HEK293 (cell line): ENCODE data around the gene NAV2.

Source experiments
- CTCF ChIA-PET: fragments of 350-600 bp; formaldehyde crosslinking; extraction: SDS; loops from one replicate; lab custom pipeline; 2021; ENCODE audit warnings: antibody characterized with exemption; lab: Yijun Ruan, JAX
- POLR2A ChIA-PET: fragments of 300-600 bp; formaldehyde crosslinking; extraction: SDS; loops from one replicate; lab custom pipeline; 2020; ENCODE audit warnings: antibody characterized with exemption, inconsistent platforms; lab: Yijun Ruan, JAX
- H3K27ac ChIP-seq: fragments of 200-500 bp; sonication (Bioruptor generic); 2 replicates; pipeline ENCODE4 v1.5.1; 2014; ENCODE audit warnings: low read depth, low read length, control low read depth, inconsistent platforms; ENCODE audit errors: extremely low read depth
- H3K36me3 ChIP-seq, 2 experiments: fragments of 200-500 bp in 1 of 2; sonication (Bioruptor generic) in 1 of 2; 1 replicate in 1 of 2; 2 replicates in 1 of 2; pipeline ENCODE4 v1.5.1; 2014 to 2017; ENCODE audit warnings: inconsistent platforms in 2 of 2, low read length in 2 of 2; ENCODE audit not compliant: control insufficient read depth in 2 of 2, insufficient read depth in 1 of 2
- H3K4me1 ChIP-seq: fragments of 200-500 bp; sonication (Bioruptor generic); 2 replicates; pipeline ENCODE4 v1.5.1; 2014; ENCODE audit warnings: mild to moderate bottlenecking, low read length, inconsistent platforms; ENCODE audit not compliant: control insufficient read depth, insufficient read depth
- H3K4me3 ChIP-seq: 2 replicates; pipeline ENCODE4 v1.5.1; 2011; ENCODE audit warnings: low read depth, mild to moderate bottlenecking, control low read depth, low read length, moderate library complexity
- H3K9me3 ChIP-seq: fragments of 200-500 bp; sonication (Bioruptor generic); 2 replicates; pipeline ENCODE4 v1.5.1; 2014; ENCODE audit warnings: low read depth, low read length, inconsistent platforms; ENCODE audit not compliant: control insufficient read depth, insufficient read depth
- IKZF3 ChIP-seq: fragments of 450-650 bp; IDR thresholded peaks from 2 replicates; pipeline ENCODE4 v1.5.0; 2018; ENCODE audit warnings: missing biosample characterization, mild to moderate bottlenecking, missing genetic modification characterization, moderate library complexity
- PRDM1 ChIP-seq: fragments of 450-650 bp; formaldehyde crosslinking; IDR thresholded peaks from 2 replicates; pipeline ENCODE4; 2016; ENCODE audit warnings: missing biosample characterization, missing genetic modification characterization
- PRDM6 ChIP-seq: fragments of 450-650 bp; formaldehyde crosslinking; IDR thresholded peaks from 2 replicates; pipeline ENCODE4 v1.5.1; 2017; ENCODE audit warnings: missing biosample characterization, missing genetic modification characterization
- SP3 ChIP-seq: fragments of 450-650 bp; formaldehyde crosslinking; IDR thresholded peaks from 2 replicates; pipeline ENCODE4 v1.5.1; 2016; ENCODE audit warnings: missing biosample characterization, missing genetic modification characterization
- ZBTB11 ChIP-seq: fragments of 450-650 bp; formaldehyde crosslinking; conservative IDR thresholded peaks from 2 replicates; pipeline ENCODE4 v1.5.1; 2016; ENCODE audit warnings: low read depth, missing biosample characterization, missing genetic modification characterization
- ZBTB20 ChIP-seq: fragments of 450-650 bp; formaldehyde crosslinking; IDR thresholded peaks from 2 replicates; pipeline ENCODE4 v1.5.1; 2016; ENCODE audit warnings: missing biosample characterization, missing genetic modification characterization
- ZBTB49 ChIP-seq: fragments of 450-650 bp; formaldehyde crosslinking; IDR thresholded peaks from 2 replicates; pipeline ENCODE4 v1.5.1; 2016; ENCODE audit warnings: missing biosample characterization, missing genetic modification characterization, low read depth
- ZFP41 ChIP-seq: fragments of 450-650 bp; formaldehyde crosslinking; IDR thresholded peaks from 2 replicates; pipeline ENCODE4 v1.5.1; 2016; ENCODE audit warnings: missing biosample characterization, missing genetic modification characterization, borderline replicate concordance
- ZNF248 ChIP-seq: fragments of 450-650 bp; formaldehyde crosslinking; IDR thresholded peaks from 2 replicates; pipeline ENCODE4 v1.5.1; 2017; ENCODE audit warnings: missing biosample characterization, missing genetic modification characterization
- ZNF274 ChIP-seq, 2 experiments: fragments of 200-500 bp in 1 of 2; fragments of 450-650 bp in 1 of 2; sonication (Bioruptor generic) in 1 of 2; formaldehyde crosslinking in 1 of 2; IDR thresholded peaks; 2 replicates each; pipeline versions ENCODE4 v1.5.1 to v1.6.1; 2014 to 2016; ENCODE audit warnings: borderline replicate concordance in 1 of 2, inconsistent platforms in 1 of 2, low read length in 1 of 2, missing biosample characterization in 1 of 2, missing genetic modification characterization in 1 of 2
- ZNF302 ChIP-seq: fragments of 450-650 bp; formaldehyde crosslinking; IDR thresholded peaks from 2 replicates; pipeline ENCODE4 v1.5.1; 2016; ENCODE audit warnings: missing biosample characterization, missing genetic modification characterization, low read depth
- ZNF311 ChIP-seq: fragments of 450-650 bp; formaldehyde crosslinking; IDR thresholded peaks from 2 replicates; pipeline ENCODE4 v1.5.1; 2017; ENCODE audit warnings: missing biosample characterization, missing genetic modification characterization, borderline replicate concordance
- ZNF560 ChIP-seq: fragments of 450-650 bp; formaldehyde crosslinking; IDR thresholded peaks from 2 replicates; pipeline ENCODE4 v1.5.1; 2017; ENCODE audit warnings: missing biosample characterization, missing genetic modification characterization, borderline replicate concordance
- ZNF610 ChIP-seq: fragments of 450-650 bp; formaldehyde crosslinking; IDR thresholded peaks from 2 replicates; pipeline ENCODE4 v1.5.1; 2016; ENCODE audit warnings: missing biosample characterization, missing genetic modification characterization, borderline replicate concordance
- ZSCAN4 ChIP-seq: fragments of 450-650 bp; formaldehyde crosslinking; IDR thresholded peaks from 2 replicates; pipeline ENCODE4 v1.5.1; 2017; ENCODE audit warnings: missing biosample characterization, missing genetic modification characterization

NAV2 gene

GRCh38 chr11:20058749-20059458 is 346.3 kb downstream of the NAV2 start:
- H3K4me3 ChIP-seq, result no peak overlapping the region
- TF ChIP-seq ZNF302 (tag by site-specific recombination) (no peak), ZSCAN4 (tag by site-specific recombination) (no peak), ZNF274 (IDR thresholded peaks at IDR 0.05; ENCODE audit: low read length) (no peak), ZNF274 (tag by site-specific recombination; IDR thresholded peaks at IDR 0.05; ENCODE audit: borderline replicate concordance) (no peak), ZNF311 (tag by site-specific recombination) (no peak), ZBTB11 (tag by site-specific recombination) (no peak), ZFP41 (no peak), ZNF560 (tag by site-specific recombination) (no peak), ZBTB49 (tag by site-specific recombination) (no peak), ZNF248 (tag by site-specific recombination) (no peak), SP3 (tag by site-specific recombination) (no peak), PRDM1 (tag by site-specific recombination) (no peak), IKZF3 (tag by site-specific recombination) (no peak), PRDM6 (tag by site-specific recombination) (no peak), ZNF610 (tag by site-specific recombination) (no peak), ZBTB20 (tag by site-specific recombination) (no peak)
- peaks cover 7% of the 10 kb centered on the region; the same call in 1 of the 2 replicates for H3K4me1 ChIP-seq
- H3K27ac ChIP-seq, result no peak overlapping the region
- CTCF ChIA-PET, result interaction anchor here (1.0 kb wide), 2 partner anchors 17 to 107 kb away, joined by 3 to 4 read pairs; no protein-coding TSS in a partner anchor
- no peaks in the 10 kb centered on the region for H3K9me3 ChIP-seq
- POLR2A ChIA-PET, result interaction anchor here (0.5 kb wide), 1 partner anchor 35 kb away, joined by 3 read pairs; no protein-coding TSS in a partner anchor
- H3K36me3 ChIP-seq, result peaks cover 0 to 27% of the 10 kb centered on the region in 2 experiments; a peak in 1 of 3 replicates
